Stomach smooth muscle (tissue), 2 donors: ENCODE results near the gene BNC2.
A peak's percentile ranks its signal among the peaks of the same experiment; 100 is the strongest.

Experiments
- H3K27ac ChIP-seq: one replicate; pipeline ENCODE4 v1.7.0; 2013; ENCODE audit warnings: mild to moderate bottlenecking, low read length, inconsistent platforms
- H3K27me3 ChIP-seq, 2 donors: one replicate each; pipeline ENCODE4 v1.7.0; 2013; ENCODE audit warnings: low read length in 2 of 2; ENCODE audit not compliant: insufficient read depth in 2 of 2, control insufficient read depth in 1 of 2
- H3K36me3 ChIP-seq, 2 donors: one replicate each; pipeline ENCODE4 v1.7.0; 2013; ENCODE audit warnings: low read length in 2 of 2; ENCODE audit not compliant: control insufficient read depth in 2 of 2, insufficient read depth in 2 of 2
- H3K4me1 ChIP-seq: one replicate; pipeline ENCODE4 v1.7.0; 2013; ENCODE audit warnings: low read length; ENCODE audit not compliant: control insufficient read depth, insufficient read depth
- H3K4me3 ChIP-seq, 2 donors: one replicate each; pipeline ENCODE4 v1.7.0; 2013; ENCODE audit warnings: low read length in 2 of 2
- H3K9ac ChIP-seq, 2 donors: one replicate each; pipeline ENCODE4 v1.7.0; 2013; ENCODE audit warnings: low read length in 2 of 2, mild to moderate bottlenecking in 1 of 2
- H3K9me3 ChIP-seq, 2 donors: one replicate each; pipeline ENCODE4 v1.7.0; 2013; ENCODE audit warnings: low read length in 2 of 2; ENCODE audit not compliant: control insufficient read depth in 2 of 2
- donor health status: healthy.
- donor health status: Pancreatic carcinoma.

BNC2 gene

GRCh38 chr9:16421532-16421931 lies 448.9 kb downstream of the BNC2 start:
- Histone ChIP-seq H3K9ac (no peak overlapping the region), H3K27me3 (no peaks in the 10 kb centered on the region), H3K9me3 (no peaks in the 10 kb centered on the region), H3K4me3 (no peak overlapping the region), H3K4me1 (no peaks in the 10 kb centered on the region), H3K27ac (no peak overlapping the region), H3K36me3 (peaks cover 4 to 8% of the 10 kb centered on the region in 2 donors)

DNA sequence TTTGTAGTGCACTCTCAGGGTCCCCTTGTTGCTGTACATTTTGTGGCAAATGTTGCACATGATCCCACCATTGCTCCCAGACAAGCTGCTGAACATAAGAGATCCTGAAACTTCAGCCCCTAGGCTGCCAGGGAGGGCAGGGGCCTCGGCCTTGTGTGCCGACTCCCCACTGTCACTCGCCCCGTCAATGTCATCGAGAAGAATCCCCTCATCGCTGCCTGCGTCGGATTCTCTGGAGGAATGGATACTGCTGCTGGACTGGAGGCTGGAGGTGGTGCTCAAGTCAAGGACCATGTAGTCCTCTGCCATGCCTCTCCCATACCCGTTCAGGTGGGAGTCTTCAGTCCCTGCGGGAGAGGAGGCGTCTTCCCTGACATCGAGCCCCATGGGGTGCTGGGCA lies 451.3 kb downstream of the BNC2 start:
- Histone ChIP-seq H3K36me3 (peaks cover 4 to 8% of the 10 kb centered on the region in 2 donors), H3K27ac (no peak overlapping the region)

GRCh38 chr9:16418721-16419120 lies 451.7 kb downstream of the BNC2 start:
- H3K27me3 ChIP-seq = no peaks in the 10 kb centered on the region
- no peaks in the 10 kb centered on the region for H3K4me1 ChIP-seq

More for the DNA sequence above, 451.3 kb downstream of the BNC2 start:
- no peak overlapping the region for H3K9ac ChIP-seq
- no peaks in the 10 kb centered on the region for H3K9me3 ChIP-seq
- no peaks in the 10 kb centered on the region for H3K27me3 ChIP-seq
- H3K4me1 ChIP-seq = no peaks in the 10 kb centered on the region
- H3K4me3 ChIP-seq = no peak overlapping the region

DNA sequence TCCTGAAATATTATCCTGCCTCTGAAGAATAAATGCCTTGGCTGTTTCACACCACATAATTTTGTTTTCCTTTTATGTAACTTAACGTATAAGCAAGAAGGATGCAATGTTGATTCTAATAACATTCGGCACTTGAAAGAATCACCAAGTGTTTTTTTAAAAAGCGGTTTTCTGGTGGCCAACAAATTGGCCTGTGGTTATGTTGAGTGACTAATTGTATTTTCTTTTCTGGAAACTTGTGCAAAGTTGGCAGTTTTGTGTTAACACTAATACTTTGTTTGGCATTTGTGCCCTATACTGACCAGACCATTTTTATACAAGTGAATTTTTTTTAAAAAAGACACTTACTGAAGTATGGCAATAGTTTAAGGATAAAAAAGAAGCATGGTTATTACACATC lies 452.7 kb downstream of the BNC2 start:
- no peaks in the 10 kb centered on the region for H3K27me3 ChIP-seq
- H3K4me3 ChIP-seq = peak overlapping the region in 1 of 2 donors; percentile 52
- no peaks in the 10 kb centered on the region for H3K4me1 ChIP-seq
- H3K9me3 ChIP-seq = no peaks in the 10 kb centered on the region
- peaks cover 4 to 8% of the 10 kb centered on the region in 2 donors for H3K36me3 ChIP-seq
- peak overlapping the region in 1 of 2 donors; percentile 16 for H3K9ac ChIP-seq
- H3K27ac ChIP-seq = no peak overlapping the region

More at GRCh38 chr9:16418721-16419120, 451.7 kb downstream of the BNC2 start:
- H3K9me3 ChIP-seq = no peaks in the 10 kb centered on the region
- H3K27ac ChIP-seq = no peak overlapping the region
- peaks cover 4 to 8% of the 10 kb centered on the region in 2 donors for H3K36me3 ChIP-seq
- no peak overlapping the region for H3K9ac ChIP-seq
- no peak overlapping the region for H3K4me3 ChIP-seq

- Histone ChIP-seq H3K27me3 (no peaks in the 10 kb centered on the region), H3K36me3 (peaks cover 4 to 8% of the 10 kb centered on the region in 2 donors), H3K4me3 (peak overlapping the region; percentile 31 to 52), H3K27ac (no peak overlapping the region), H3K4me1 (no peaks in the 10 kb centered on the region), H3K9ac (peak overlapping the region; percentile 1 to 16), H3K9me3 (no peaks in the 10 kb centered on the region)
Observed at GRCh38 chr9:16417161-16417560, 453.3 kb downstream of the BNC2 start.

GRCh38 chr9:16414451-16414850 lies 456.0 kb downstream of the BNC2 start:
- no peak overlapping the region for H3K27ac ChIP-seq

GRCh38 chr9:16413509-16414016 lies 456.9 kb downstream of the BNC2 start:
- H3K27ac ChIP-seq = no peak overlapping the region
- no peak overlapping the region for H3K4me3 ChIP-seq
- H3K36me3 ChIP-seq = peaks cover under 1% of the 10 kb centered on the region in 2 donors
- no peaks in the 10 kb centered on the region for H3K4me1 ChIP-seq
- H3K27me3 ChIP-seq = no peaks in the 10 kb centered on the region
- no peaks in the 10 kb centered on the region for H3K9me3 ChIP-seq
- no peak overlapping the region for H3K9ac ChIP-seq

More at GRCh38 chr9:16414451-16414850, 456.0 kb downstream of the BNC2 start:
- Histone ChIP-seq H3K36me3 (peaks cover 4 to 8% of the 10 kb centered on the region in 2 donors), H3K9ac (no peak overlapping the region), H3K27me3 (no peaks in the 10 kb centered on the region), H3K4me1 (no peaks in the 10 kb centered on the region), H3K9me3 (no peaks in the 10 kb centered on the region), H3K4me3 (no peak overlapping the region)

DNA sequence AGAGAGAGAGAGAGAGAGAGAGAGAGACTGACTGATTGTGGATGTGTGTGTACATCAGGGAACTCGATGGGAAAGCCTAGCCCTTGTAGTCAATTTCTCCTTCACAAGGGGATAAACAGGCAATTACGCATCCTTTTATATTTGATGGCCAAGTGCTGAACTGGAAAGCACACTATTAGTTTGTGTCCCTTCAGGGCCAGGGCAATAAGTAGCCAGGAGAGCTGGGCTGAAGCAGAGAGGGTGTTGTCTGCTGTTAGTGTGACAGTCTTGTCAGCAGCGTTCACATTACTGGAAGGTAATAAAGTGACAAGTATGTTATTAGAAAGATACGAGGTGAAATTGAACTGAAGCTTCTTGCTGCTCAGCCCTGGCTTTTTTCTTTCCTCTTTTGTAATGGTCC lies 457.7 kb downstream of the BNC2 start:
- Histone ChIP-seq H3K9ac (no peak overlapping the region), H3K4me1 (no peaks in the 10 kb centered on the region), H3K27ac (no peak overlapping the region), H3K36me3 (no peaks in the 10 kb centered on the region), H3K4me3 (no peak overlapping the region), H3K9me3 (no peaks in the 10 kb centered on the region), H3K27me3 (no peaks in the 10 kb centered on the region)

- Histone ChIP-seq H3K4me3 (no peak overlapping the region), H3K27ac (no peak overlapping the region), H3K27me3 (no peaks in the 10 kb centered on the region)
Observed at GRCh38 chr9:16411311-16411710, 459.2 kb downstream of the BNC2 start.

GRCh38 chr9:16410601-16411280 lies 459.7 kb downstream of the BNC2 start:
- Histone ChIP-seq H3K9me3 (no peaks in the 10 kb centered on the region), H3K27ac (no peak overlapping the region), H3K9ac (no peak overlapping the region), H3K27me3 (no peaks in the 10 kb centered on the region), H3K4me1 (no peaks in the 10 kb centered on the region), H3K4me3 (no peak overlapping the region), H3K36me3 (no peaks in the 10 kb centered on the region)

More at GRCh38 chr9:16411311-16411710, 459.2 kb downstream of the BNC2 start:
- Histone ChIP-seq H3K36me3 (no peaks in the 10 kb centered on the region), H3K9ac (no peak overlapping the region), H3K9me3 (no peaks in the 10 kb centered on the region), H3K4me1 (no peaks in the 10 kb centered on the region)

- H3K36me3 ChIP-seq = no peaks in the 10 kb centered on the region
- H3K27ac ChIP-seq = no peak overlapping the region
- no peaks in the 10 kb centered on the region for H3K9me3 ChIP-seq
- no peaks in the 10 kb centered on the region for H3K4me1 ChIP-seq
- H3K4me3 ChIP-seq = no peak overlapping the region
- H3K9ac ChIP-seq = no peak overlapping the region
- H3K27me3 ChIP-seq = no peaks in the 10 kb centered on the region
Observed at GRCh38 chr9:16407617-16408016, 462.9 kb downstream of the BNC2 start.
